Stimulated activated CD4-positive, alpha-beta T cell treated with anti-CD3 and anti-CD28 coated beads, Interleukin-4, amount 100 ng/mL, for 1 hour (primary cell): Measurements from ENCODE around the gene ZGRF1.
"Not testable (repeated sequence)": the region's sequence is repeated elsewhere in the genome, so short reads cannot be mapped to it uniquely, and the experiment has no call there.

Source experiments
- DNase-seq: peaks from one replicate; pipeline ENCODE4 v3.0.0-alpha.2; 2020

ZGRF1 gene

GRCh38 chr4:112513971-112514646, 122.6 kb downstream of the ZGRF1 start:
- DNase-seq, result no peak

- DNase-seq, result no peak
These were observed 124.9 kb downstream of the ZGRF1 start for GRCh38 chr4:112511803-112512118.

- DNase-seq, result no peak
These were observed 125.5 kb downstream of the ZGRF1 start for GRCh38 chr4:112511093-112511802.

GRCh38 chr4:112510291-112511092, 126.2 kb downstream of the ZGRF1 start:
- no peak for DNase-seq

GRCh38 chr4:112509243-112510141, 127.2 kb downstream of the ZGRF1 start:
- no peak for DNase-seq

GRCh38 chr4:112508356-112508755, 128.4 kb downstream of the ZGRF1 start:
- no peak for DNase-seq

- DNase-seq, result no peak
These were observed 131.9 kb downstream of the ZGRF1 start for GRCh38 chr4:112504807-112505206.

- no peak for DNase-seq
These were observed 133.8 kb downstream of the ZGRF1 start for GRCh38 chr4:112502871-112503270.

GRCh38 chr4:112492321-112492720, 144.4 kb downstream of the ZGRF1 start:
- DNase-seq, result no peak

- DNase-seq, result not testable (repeated sequence)
These were observed 145.9 kb downstream of the ZGRF1 start for GRCh38 chr4:112490808-112491207.
